ENCODE data around the gene CSGALNACT2.
"Not testable (repeated sequence)": the region's sequence is repeated elsewhere in the genome, so short reads cannot be mapped to it uniquely, and the experiment has no call there.

The CSGALNACT2 gene, protein sequence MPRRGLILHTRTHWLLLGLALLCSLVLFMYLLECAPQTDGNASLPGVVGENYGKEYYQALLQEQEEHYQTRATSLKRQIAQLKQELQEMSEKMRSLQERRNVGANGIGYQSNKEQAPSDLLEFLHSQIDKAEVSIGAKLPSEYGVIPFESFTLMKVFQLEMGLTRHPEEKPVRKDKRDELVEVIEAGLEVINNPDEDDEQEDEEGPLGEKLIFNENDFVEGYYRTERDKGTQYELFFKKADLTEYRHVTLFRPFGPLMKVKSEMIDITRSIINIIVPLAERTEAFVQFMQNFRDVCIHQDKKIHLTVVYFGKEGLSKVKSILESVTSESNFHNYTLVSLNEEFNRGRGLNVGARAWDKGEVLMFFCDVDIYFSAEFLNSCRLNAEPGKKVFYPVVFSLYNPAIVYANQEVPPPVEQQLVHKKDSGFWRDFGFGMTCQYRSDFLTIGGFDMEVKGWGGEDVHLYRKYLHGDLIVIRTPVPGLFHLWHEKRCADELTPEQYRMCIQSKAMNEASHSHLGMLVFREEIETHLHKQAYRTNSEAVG

DNA sequence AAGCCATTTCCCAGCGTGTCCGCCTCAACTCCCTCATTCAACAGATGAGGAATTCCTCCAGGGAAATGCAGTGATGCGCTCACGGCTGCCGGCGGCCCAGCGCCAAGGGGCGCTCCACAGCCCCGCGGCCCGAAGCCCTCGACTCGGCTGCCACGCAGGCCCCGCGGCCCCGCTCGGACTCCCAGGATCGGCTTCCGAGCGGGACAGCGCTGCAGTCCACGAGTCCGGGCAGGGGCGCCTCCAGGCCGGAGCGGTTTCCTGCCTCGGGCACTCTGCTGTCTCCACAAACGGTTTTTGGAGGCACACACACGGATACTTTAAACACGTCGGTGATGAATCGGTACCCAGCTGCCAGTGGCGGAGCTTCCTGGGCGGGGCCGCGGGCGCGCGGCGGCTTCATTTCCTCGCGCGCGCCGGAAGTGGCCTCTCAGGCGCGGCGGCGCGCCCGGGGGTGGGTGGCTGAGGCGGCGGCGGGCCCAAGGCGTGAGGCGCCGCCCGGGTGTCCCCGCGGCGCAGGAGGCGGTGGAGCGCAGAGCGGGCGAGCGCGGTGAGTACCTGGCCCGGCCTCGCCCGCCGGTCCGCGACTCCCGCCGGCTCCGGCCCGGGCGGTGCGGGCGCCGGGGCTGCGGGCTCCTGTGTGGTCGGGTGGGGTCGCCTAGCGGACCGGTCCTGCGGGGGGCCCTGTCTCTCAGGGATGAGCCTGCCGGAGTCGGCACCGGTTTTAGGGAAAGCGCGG is at the start of gene CSGALNACT2:
Gene CSGALNACT2, plus strand, starts transcription at position 425 of the 736 bp plus-strand sequence. CDS start 16,705 bp downstream, outside the sequence.
- DNase-seq, result peak; percentile 84

DNA sequence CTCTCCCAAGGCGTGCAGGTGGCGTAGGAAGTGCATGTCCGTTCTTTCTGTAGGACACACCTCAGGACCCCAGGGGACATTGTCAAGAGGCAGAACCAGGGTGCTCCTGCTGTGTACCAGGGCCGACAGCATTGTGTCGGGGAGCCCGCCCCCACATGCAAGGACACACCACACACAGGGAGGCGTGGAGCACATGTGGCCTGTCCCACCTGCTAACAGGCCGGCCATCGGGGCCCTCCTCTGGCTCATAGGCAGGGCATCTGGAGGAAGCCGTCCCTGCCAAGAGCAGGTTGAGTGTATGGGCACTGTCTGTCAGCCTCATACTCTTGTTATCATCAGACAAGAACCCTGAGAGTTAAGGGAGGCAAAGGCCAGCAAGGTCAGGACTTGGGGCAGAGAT is 48.7 kb upstream of the CSGALNACT2 start:
- DNase-seq, result no peak

DNA sequence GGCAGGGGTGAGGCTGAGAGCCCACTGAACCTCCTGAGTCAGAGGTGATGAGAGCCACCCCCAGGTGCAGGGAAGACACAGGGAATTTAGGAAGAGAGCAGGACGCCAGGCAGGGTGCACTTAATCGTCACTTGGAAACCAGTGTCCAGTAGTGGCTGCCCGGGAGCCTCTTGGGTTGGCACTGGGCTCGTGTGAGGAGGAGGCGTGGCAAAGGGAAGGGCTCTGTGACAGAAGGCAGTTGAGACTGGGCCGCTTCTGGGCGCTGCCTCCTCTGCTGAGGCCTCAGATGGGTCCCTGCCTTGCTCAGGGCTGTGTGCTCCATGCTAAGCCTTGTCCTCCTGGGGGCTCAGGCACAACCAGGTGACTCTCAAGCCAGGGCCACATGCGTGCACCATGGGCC is 48.1 kb upstream of the CSGALNACT2 start:
- no peak for DNase-seq

DNA sequence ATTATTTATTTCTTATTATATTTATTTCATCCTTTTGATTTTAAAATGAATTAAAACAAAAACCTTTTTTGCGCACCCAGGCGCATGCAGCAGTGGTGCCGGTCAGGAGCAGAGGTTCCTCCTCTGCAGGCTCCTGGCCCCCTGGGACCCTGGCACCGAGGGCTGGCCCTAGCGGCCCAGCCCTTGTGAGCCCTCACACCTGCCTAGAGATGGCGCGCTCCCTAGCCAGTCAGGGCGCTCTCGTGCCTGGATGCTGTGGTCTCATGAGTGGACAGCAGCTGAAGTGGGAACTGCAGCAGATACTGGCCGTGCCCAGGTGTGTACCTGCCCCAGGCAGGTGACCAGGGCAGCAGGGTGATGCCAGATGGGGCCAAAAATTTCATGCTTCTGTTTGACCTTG is 47.6 kb upstream of the CSGALNACT2 start:
- no peak for DNase-seq

DNA sequence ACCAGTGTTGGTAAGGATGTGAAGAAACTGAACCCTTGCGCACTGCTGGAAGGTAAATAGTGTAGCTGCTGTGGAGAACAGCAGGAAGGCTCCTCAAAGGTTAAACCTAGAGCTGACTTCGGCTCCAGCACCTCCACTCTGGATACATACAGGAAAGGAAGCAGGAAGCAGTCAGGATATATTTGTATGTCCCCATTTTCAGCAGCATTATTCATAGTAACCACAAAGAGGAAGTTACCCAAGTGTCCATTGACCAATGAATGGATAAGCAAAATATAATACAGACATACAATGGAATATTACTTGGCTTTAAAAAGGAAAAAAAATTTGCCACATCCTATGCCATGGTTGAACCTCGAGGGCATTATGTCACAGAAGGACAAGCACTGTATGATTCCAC is 46.4 kb upstream of the CSGALNACT2 start:
- DNase-seq, result no peak

DNA sequence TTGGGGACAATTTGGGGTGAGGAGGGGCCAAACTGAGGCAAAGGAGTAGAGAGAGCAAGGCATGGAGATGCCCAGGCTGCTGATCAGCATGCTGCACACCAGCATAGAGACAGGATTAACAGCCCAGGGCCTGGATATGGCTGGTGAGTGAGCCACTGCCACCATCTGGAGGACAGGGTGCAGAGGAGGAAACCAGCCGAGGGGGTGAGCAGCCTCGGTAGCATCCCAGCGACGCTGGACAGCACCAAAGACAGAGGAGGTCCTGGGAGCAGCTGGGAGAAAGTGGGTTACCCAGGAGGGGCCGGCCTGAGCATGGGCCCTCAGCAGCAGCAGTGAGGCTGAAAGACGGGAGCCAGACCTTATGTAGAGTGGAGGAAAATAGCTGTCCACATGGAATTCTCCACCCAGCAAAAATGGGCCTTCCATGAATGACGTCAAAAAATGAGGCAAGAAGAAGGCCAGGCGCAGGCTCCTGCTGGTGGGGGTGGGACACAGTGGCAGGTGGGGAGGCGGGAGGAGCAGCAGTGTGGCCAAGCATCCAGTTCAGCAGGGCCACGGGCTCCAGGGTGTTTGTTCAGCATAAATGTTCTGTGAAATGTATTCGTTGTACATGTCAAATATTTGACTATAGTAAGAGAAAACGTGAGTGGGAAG is 44.7 kb upstream of the CSGALNACT2 start:
- no peak for DNase-seq

DNA sequence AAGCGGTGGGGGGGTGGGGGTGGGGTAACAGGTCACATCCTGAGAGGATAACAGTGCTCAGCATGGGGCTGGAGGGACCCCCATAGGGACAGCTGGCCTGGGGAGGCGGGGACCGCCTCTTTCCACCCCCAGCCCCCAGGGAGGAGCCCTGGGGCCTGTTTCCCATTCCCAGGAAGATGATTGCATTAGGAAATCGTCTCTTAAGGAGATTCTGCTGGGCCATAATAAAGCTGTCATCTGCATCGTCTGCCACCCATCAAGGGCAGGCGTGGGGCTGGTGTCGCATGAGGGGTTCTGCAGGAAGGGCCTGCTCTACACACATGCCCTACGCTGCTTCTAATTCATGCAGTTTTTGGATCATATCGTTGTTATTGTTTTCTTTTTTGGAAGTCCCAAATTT is 44.2 kb upstream of the CSGALNACT2 start:
- no peak for DNase-seq

DNA sequence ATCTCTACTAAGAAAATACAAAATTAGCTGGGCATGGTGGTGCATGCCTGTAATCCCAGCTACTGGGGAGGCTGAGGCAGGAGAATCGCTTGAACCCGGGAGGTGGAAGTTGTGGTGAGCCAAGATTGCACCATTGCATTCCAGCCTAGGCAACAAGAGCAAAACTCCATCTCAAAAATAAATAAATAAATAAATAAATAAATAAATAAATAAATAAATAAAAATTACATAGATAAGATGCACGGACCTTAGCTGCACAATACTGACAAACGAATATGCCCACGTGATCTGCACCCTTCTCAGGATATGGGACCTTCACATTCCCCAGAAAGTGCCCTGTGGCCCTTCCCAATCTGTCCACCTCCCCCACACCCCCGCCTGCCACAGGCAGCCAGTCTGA is 38.9 kb upstream of the CSGALNACT2 start:
- DNase-seq, result not testable (repeated sequence)

DNA sequence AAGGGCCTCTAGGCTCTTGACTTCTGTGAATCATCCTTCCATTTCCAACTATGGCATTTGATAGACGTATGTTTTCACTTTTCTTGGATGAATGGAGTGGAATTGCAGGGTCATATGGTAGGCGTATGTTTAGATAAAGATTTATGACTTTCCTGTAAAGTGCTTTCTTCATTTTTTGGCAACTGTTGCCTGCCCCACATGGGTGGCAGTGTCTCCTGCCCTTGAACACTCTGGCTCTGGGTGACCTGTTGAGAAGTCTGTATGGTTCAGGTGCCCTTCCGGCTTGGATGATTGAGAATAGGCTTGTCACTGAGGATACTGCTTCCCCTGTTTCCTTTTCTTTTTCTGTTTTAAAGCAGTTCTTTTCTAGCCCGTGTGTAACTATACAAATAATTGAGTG is 38.3 kb upstream of the CSGALNACT2 start:
- no peak for DNase-seq

DNA sequence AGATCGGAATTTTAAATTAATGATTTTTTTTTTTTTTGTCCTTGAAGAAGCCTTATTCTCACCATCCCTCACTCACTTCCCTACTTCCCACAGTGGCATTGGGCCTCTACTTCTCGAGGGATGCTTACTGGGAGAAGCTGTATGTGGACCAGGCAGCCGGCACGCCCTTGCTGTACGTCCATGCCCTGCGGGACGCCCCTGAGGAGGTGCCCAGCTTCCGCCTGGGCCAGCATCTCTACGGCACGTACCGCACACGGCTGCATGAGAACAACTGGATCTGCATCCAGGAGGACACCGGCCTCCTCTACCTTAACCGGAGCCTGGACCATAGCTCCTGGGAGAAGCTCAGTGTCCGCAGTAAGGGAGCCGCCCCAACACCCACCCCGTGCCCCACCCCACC is 37.9 kb upstream of the CSGALNACT2 start:
- DNase-seq, result no peak

DNA sequence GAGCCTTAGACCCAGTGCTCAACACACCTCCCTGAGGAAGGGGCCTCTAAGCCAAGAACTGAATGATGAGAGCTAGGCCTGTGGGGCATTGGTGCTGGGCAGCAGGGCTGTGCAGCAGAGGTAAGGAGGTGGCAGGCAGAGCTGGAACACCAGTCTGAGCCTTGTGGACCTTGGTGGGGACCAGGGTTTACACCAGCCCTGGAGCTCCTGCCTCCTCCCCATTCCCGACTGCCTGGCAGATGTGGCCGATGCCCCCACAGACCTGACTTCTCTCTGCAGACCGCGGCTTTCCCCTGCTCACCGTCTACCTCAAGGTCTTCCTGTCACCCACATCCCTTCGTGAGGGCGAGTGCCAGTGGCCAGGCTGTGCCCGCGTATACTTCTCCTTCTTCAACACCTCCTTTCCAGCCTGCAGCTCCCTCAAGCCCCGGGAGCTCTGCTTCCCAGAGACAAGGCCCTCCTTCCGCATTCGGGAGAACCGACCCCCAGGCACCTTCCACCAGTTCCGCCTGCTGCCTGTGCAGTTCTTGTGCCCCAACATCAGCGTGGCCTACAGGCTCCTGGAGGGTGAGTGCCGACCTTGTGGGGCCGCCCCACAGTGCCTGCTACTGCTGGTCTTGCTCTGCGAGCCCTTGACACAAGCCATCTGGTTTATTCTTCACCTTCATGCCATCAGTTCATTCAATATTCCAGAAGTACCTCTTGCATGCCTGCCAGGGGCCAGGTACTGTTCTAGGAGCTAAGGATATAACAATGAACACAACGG is 36.0 kb upstream of the CSGALNACT2 start:
- DNase-seq, result no peak

DNA sequence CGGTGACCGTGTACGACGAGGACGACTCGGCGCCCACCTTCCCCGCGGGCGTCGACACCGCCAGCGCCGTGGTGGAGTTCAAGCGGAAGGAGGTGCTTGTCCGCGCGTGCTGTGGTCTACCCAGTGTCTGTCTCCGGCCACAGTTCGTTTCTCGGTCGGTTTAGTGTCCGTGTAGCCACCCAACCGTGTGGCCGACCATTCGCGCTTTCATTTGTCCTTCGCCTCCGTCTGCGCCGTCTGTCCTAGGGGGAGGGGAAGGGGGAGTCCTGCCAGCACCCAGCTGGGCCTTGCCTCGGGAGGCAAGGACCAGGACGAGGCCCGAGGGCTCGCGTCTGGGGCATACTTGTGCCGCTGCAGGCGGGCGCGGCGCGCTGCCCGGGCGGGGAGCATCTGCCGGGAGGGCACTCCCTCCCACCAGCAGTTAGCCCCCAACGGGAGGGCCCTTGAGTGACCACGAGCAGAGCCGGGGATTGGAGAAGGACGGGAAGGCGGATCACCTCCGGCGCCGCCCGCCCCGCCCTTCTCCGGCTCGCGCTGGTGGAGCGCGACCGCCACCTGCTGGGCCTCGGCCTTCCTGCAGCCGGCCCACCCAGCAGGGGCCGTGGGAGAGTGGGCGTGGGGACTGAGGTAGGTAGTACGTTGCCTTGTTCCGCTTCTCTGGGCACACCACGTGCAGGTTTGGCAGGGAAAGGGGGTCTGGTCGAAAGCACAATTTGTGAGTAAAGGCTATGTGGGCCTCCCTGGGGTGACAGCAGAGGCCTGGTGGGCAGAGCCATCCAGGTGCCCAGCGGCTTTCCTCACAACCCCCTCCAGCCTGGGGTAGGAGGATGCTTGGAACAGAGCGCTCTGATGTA is 32.9 kb upstream of the CSGALNACT2 start:
- peak; percentile 61 for DNase-seq

DNA sequence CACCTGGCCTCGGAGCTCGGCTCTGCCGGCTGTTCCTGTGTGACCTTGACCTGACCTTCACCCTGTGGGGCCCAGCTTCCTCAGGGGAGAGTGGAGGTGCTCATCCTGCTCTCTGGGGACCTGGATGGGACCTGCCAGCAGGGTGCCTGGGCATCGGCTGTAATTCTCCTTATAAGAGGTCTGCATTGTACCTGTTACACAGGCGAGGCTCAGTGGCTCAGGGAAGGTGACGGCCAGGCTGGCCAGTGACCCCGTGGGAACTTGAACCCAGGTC is 32.4 kb upstream of the CSGALNACT2 start:
- no peak for DNase-seq

DNA sequence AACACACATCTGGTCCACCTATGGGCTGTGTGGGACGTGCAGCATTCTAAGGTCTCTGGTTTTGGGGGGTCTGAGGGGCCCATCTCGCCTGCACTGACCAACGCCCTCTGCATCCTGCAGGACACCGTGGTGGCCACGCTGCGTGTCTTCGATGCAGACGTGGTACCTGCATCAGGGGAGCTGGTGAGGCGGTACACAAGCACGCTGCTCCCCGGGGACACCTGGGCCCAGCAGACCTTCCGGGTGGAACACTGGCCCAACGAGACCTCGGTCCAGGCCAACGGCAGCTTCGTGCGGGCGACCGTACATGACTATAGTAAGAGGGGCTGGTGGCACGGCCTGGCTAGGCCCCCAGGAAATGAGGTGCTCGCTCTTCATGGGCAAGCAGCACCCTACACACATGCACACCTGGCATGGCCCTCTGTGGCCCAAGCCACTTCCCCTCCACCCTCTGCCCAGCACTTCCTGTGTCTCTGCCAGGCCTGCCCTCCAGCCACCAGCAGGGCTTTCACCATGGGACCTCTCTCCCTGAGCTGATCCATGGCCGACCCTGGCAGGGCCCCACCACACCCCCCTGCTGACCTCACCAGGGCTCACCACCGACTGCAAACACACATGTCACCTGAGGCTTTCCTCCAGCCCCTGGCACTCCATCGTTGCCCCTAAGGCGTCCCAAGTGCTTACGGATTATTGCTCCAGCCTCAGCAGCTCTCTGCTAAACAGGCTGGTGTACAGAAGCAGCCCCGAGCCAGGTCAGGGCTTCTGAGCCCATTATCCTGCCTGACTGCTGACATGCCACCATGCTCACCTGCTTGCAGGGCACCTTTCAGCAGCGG is 31.8 kb upstream of the CSGALNACT2 start:
- DNase-seq, result no peak

DNA sequence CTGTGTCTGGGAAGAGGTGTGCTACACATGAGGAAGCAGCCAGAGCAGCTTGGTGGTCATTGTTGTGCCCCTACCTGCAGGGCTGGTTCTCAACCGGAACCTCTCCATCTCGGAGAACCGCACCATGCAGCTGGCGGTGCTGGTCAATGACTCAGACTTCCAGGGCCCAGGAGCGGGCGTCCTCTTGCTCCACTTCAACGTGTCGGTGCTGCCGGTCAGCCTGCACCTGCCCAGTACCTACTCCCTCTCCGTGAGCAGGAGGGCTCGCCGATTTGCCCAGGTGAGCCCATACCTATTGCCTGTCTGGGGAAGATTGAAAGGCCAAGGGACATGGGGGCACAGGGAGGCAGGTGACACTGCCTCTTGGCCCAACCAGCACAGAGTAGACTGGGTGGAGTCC is 29.3 kb upstream of the CSGALNACT2 start:
- no peak for DNase-seq

DNA sequence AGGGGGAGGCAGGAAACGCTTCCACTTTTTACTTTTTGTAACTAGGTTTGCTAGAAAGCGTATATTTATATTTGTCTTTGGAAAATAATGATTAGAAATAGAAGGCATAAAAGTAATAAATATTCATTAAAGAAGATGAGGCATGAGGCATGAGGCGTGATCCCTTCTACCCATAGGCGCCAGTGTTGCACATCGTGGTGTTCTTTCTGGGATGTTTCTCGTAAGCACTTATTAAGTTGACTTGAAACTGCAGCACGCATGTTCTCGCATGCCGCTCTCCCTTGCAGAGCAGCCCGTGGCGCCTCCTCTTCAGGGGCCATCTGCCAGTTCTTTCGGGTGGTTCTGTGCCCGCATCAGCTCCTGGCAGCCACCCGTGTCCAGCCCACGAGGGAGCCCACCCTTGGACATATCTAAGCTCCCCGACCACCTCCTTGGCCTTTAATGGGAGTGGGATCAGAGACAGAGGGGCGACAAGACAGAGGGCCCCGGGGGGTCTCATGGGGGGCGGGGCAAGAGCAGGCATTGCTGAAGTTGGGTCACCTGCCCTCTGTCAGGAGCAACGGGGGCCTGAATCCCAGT is 28.5 kb upstream of the CSGALNACT2 start:
- DNase-seq, result no peak

DNA sequence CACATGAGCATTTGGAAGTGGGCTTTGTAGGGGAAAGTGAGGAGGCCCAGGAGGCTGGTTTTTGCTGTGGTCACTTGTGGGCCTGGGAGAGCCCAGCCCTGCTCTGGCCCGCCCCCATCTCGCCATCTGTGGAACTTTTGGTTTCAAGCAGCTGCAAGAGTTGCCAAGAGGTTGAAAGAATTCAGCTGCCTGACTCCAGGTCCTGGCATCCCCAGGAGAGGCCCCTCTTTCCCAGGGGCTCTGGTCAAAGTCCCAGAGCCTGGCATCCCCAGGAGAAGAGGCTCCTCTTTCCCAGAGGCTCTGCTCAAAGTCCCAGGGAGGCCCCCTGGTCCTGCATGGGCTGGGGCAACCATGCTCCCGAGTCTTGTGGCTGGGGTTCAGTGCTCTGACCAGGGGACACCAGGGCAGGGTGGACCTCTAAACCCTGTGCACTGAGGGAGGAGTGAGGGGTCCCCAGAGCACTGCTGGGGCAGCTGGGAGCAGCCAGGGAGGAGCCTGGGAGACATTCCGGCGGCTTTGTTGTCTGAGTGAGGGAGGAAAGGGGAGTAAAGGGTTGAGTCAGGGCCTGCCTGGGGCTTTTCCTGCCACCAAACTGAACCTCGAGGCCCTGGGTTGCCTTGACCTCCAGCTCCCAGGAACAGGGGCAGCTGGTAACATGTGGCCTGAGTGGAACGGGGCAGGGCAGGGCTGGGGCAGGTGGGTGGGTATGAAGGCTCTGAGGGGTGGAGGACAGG is 27.7 kb upstream of the CSGALNACT2 start:
- DNase-seq, result peak; percentile 51

DNA sequence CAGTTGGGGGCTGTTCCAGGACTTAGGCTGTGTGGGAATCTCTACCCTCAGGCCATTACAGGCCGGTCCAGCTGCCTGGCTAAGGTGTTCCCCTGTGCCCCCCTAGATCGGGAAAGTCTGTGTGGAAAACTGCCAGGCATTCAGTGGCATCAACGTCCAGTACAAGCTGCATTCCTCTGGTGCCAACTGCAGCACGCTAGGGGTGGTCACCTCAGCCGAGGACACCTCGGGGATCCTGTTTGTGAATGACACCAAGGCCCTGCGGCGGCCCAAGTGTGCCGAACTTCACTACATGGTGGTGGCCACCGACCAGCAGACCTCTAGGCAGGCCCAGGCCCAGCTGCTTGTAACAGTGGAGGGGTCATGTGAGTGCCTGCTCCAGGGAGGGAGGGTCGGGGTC is 27.1 kb upstream of the CSGALNACT2 start:
- DNase-seq, result no peak

DNA sequence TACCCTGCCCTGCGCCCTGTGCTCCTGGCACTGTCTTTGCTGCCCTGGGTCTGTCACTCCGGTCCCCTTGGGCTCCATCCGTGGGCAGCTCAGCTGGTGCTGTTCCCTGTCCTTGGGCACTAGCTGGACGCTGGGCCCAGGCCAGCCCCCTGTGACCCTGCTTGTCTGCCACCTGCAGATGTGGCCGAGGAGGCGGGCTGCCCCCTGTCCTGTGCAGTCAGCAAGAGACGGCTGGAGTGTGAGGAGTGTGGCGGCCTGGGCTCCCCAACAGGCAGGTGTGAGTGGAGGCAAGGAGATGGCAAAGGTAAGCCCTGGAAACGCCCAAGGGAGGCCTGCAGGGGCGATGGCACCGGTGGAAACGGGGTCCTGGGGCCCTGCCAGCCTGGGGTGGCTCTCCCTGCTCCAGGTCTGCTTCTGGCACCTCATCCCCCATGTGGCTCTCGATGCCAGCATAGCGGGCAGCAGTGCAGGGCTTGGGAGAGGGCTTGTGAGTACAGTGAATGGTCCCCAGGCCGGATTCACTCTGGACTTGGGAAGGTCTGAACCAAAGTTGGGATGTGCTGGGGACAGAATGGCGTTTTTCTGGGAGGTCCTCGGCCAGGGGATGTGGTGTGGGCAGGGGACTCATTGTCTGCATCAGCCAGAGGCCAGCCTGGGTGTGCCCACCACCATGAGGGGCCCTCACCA is 26.2 kb upstream of the CSGALNACT2 start:
- no peak for DNase-seq
